Panc1 (cell line): ENCODE data around the gene PRKCB. TPM values are rescaled to one million over a fixed set of nuclear protein-coding genes. Genes with fewer than 3 reads are reported as not detected.
A peak's percentile ranks its signal among the peaks of the same experiment; 100 is the strongest.

ENCODE experiments used
- ATAC-seq: fragments of 200-7000 bp; cut with Tn5 transposase; 2 replicates; pipeline ENCODE4 v1.9.1; 2020; ENCODE audit warnings: mild to moderate bottlenecking, moderate library complexity
- BruUV-seq: library from RNA; stranded (reverse); fragments of 400-500 nt; replicated peaks from 2 replicates; lab custom pipeline; 2021; lab: Mats Ljungman, UMichigan
- CTCF ChIA-PET: fragments of 300-600 bp; sonication (Branson Sonifier 250); formaldehyde crosslinking; loops from one replicate; lab custom pipeline; 2022; ENCODE audit warnings: antibody characterized with exemption; lab: Charles Lee
- POLR2A ChIA-PET: fragments of 300-600 bp; sonication (Branson Sonifier 250); formaldehyde crosslinking; loops from one replicate; lab custom pipeline; 2022; ENCODE audit warnings: antibody characterized with exemption; lab: Charles Lee
- DNase-seq: peaks from one replicate; pipeline ENCODE4 v3.0.0-alpha.2; 2010; ENCODE audit warnings: low read depth, low spot score
- H3K27ac ChIP-seq: 2 replicates; pipeline ENCODE4 v1.5.1; 2011; ENCODE audit warnings: mild to moderate bottlenecking, low read length, inconsistent platforms
- H3K27me3 ChIP-seq: fragments of 200-500 bp; sonication (Bioruptor generic); 2 replicates; pipeline ENCODE4 v1.6.0; 2014; ENCODE audit warnings: low read length, inconsistent platforms; ENCODE audit not compliant: control insufficient read depth, insufficient read depth
- H3K36me3 ChIP-seq: fragments of 200-500 bp; sonication (Bioruptor generic); 2 replicates; pipeline ENCODE4 v1.5.1; 2014; ENCODE audit warnings: inconsistent platforms, mild to moderate bottlenecking, low read length, moderate library complexity; ENCODE audit not compliant: control insufficient read depth, insufficient read depth
- H3K4me1 ChIP-seq: 2 replicates; pipeline ENCODE4 v1.5.1; 2011; ENCODE audit warnings: inconsistent platforms, mild to moderate bottlenecking, low read length, moderate library complexity; ENCODE audit not compliant: control insufficient read depth, insufficient read depth
- H3K4me3 ChIP-seq, 2 experiments: 2 replicates each; pipeline ENCODE4 v1.5.1; 2011 to 2012; ENCODE audit warnings: low read depth in 2 of 2, low read length in 2 of 2, mild to moderate bottlenecking in 2 of 2, inconsistent platforms in 1 of 2, moderate library complexity in 1 of 2
- H3K9me3 ChIP-seq: fragments of 200-500 bp; sonication (Bioruptor generic); 2 replicates; pipeline ENCODE4 v1.5.1; 2014; ENCODE audit warnings: low read depth, mild to moderate bottlenecking, inconsistent platforms, low read length, moderate library complexity; ENCODE audit not compliant: control insufficient read depth, insufficient read depth
- CTCF ChIP-seq: fragments of 450-650 bp; IDR thresholded peaks from 2 replicates; pipeline ENCODE4 v1.5.1; 2017; ENCODE audit warnings: mild to moderate bottlenecking
- POLR2AphosphoS5 ChIP-seq: IDR thresholded peaks from 2 replicates; pipeline ENCODE4 v1.6.1; 2012; ENCODE audit warnings: mild to moderate bottlenecking, low read depth, low read length, moderate library complexity
- REST ChIP-seq, 2 experiments: IDR thresholded peaks; 2 replicates each; pipeline ENCODE4 v1.6.1; 2011 to 2012; ENCODE audit warnings: low read depth in 2 of 2, control low read depth in 1 of 2, low read length in 1 of 2, mild to moderate bottlenecking in 1 of 2, moderate library complexity in 1 of 2; ENCODE audit not compliant: insufficient read depth in 1 of 2
- SIN3A ChIP-seq: IDR thresholded peaks from 2 replicates; pipeline ENCODE4 v1.6.1; 2012; ENCODE audit warnings: low read depth, mild to moderate bottlenecking, low read length, moderate library complexity, borderline replicate concordance; ENCODE audit not compliant: insufficient read depth
- TCF7L2 ChIP-seq: IDR thresholded peaks from 2 replicates; pipeline ENCODE4 v1.6.1; 2011; ENCODE audit warnings: mild to moderate bottlenecking, low read depth, low read length, inconsistent platforms
- in situ Hi-C: cut with HindIII; loops from 2 replicates; pipeline ENCODE4 v1.10.0; 2016; ENCODE audit warnings: low sequenced_read_pairs, low pct_unique_long_range_greater_than_20kb
- intact Hi-C: fragments of 100-400 bp; cut with micrococcal nuclease; formaldehyde crosslinking; loops from one replicate; pipeline ENCODE4 v1.10.0; 2022; ENCODE audit not compliant: unreplicated experiment
- total RNA-seq: library from RNA; stranded (reverse); gene quantifications from one replicate; pipeline ENCODE4 v1.2.1, GENCODE V29; 2021; ENCODE audit not compliant: unreplicated experiment

Gene PRKCB
- total RNA-seq, 1 experiment from 2014 or later = 0.41 TPM

DNA sequence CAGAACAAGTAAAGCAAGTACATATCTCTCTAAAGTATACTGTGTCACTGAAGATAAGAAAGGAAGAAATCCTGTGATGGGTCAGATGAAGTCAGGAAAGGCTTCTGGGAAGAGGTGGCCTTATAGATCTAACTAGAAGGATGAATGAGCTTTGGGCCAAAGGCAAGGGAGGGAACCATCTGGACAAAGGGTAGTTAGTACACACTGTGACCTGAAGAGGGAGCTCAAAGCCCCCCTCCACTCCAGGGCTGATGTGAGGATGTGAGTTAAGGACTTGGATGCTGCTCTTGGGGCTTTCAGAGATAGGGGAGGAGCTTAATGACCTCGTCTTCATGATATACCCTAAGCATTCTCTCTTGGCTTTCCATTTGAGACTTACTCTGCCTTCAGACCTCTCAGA is 235.1 kb downstream of the PRKCB start:
- in situ Hi-C loops = no loop called here
- no peak for TF ChIP-seq SIN3A
- peak; percentile 84 for TF ChIP-seq CTCF
- TF ChIP-seq TCF7L2 = no peak
- no peak for TF ChIP-seq REST (IDR thresholded peaks at IDR 0.05; ENCODE audit: insufficient read depth in 1 of 2, low read depth in 2 of 2, low read length in 1 of 2)
- no peak for TF ChIP-seq POLR2AphosphoS5
- no TSS peak for BruUV-seq

GRCh38 chr16:24071666-24072360 is 236.0 kb downstream of the PRKCB start:
- in situ Hi-C loops = no loop called here
- BruUV-seq = no TSS peak
- intact Hi-C loops = loop anchor here (10.0 kb wide), 1 partner anchor 173 kb away; no protein-coding TSS in a partner anchor
- Histone ChIP-seq H3K4me3 (no peak overlapping the region), H3K27ac (no peak overlapping the region), H3K9me3 (no peaks in the 10 kb centered on the region), H3K36me3 (no peaks in the 10 kb centered on the region), H3K4me1 (no peaks in the 10 kb centered on the region; the same call in 1 of the 2 replicates), H3K27me3 (peaks cover 2% of the 10 kb centered on the region; the same call in 1 of the 2 replicates)
- DNase-seq (no peak), ATAC-seq (no peak)
- ChIA-PET CTCF (interaction anchor here (1.2 to 1.6 kb wide), 2 partner anchors 181 to 433 kb away, joined by 13 to 14 read pairs; no protein-coding TSS in a partner anchor), POLR2A (no interaction called here)
- TF ChIP-seq REST (IDR thresholded peaks at IDR 0.05; ENCODE audit: insufficient read depth in 1 of 2, low read depth in 2 of 2, low read length in 1 of 2) = no peak
- TF ChIP-seq POLR2AphosphoS5 = no peak
- no peak for TF ChIP-seq TCF7L2
- TF ChIP-seq SIN3A = no peak
- no peak for TF ChIP-seq CTCF

More for the DNA sequence above, 235.1 kb downstream of the PRKCB start:
- DNase-seq = peak; percentile 17
- Histone ChIP-seq H3K36me3 (no peaks in the 10 kb centered on the region), H3K27me3 (peaks cover 9% of the 10 kb centered on the region), H3K4me1 (no peaks in the 10 kb centered on the region), H3K4me3 (no peak overlapping the region), H3K27ac (no peak overlapping the region), H3K9me3 (no peaks in the 10 kb centered on the region)
- intact Hi-C loops = loop anchor here (10.0 kb wide), 1 partner anchor 174 kb away; no protein-coding TSS in a partner anchor
- CTCF ChIA-PET = interaction anchor here (0.6 to 1.6 kb wide), 16 partner anchors 16 to 449 kb away, joined by 3 to 14 read pairs (median 3); no protein-coding TSS in a partner anchor
- POLR2A ChIA-PET = no interaction called here
- peak; percentile 82 for ATAC-seq
